NCI-H1417 treated with DMSO at 0.1 percent for 48 hours (cell line): ENCODE measurements around the gene BEX3.
"Not testable (repeated sequence)": the region's sequence is repeated elsewhere in the genome, so short reads cannot be mapped to it uniquely, and the experiment has no call there.

ENCODE experiments used
- DNase-seq: peaks from one replicate; lab custom pipeline; 2025; lab: John Stamatoyannopoulos, UW

Gene BEX3

DNA sequence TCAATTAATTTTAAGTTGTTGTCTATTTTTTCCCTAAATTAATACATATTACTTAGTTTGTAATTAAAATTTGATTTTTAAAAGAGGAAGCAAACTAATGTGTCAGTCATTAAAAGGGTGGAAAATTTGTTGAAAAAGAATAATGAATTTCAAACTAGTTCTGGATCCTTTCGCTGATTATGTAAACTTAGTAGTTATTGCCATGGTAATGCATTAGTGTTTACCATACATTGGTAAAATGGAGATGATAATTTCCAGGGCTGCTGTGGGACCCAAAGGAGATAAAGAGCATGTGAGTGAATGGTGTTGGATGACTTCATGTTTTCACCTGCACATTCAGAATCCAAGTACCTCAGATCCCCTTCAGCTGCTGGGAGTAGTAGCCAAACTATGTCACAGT lies 6.5 kb downstream of the BEX3 start:
- no peak for DNase-seq

DNA sequence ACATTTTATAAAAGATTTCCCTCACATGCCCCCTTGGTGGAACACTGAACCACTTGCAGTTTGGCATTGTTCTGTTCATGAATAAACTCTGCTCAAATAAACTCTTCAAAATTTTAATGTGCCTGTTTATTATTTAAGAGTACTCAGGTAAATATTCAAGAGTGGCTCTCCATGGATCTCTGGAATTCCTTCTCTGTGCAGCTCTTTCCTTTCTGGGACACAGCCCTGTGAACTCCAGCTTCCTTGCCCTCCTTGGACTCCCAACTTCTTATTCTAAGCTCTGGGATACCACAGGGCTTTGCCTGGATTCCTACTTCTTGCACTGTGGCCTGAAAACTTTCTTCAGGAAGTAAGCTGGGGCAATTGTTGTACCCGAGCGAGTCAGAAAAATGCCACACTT lies 8.3 kb downstream of the BEX3 start:
- DNase-seq: no peak

DNA sequence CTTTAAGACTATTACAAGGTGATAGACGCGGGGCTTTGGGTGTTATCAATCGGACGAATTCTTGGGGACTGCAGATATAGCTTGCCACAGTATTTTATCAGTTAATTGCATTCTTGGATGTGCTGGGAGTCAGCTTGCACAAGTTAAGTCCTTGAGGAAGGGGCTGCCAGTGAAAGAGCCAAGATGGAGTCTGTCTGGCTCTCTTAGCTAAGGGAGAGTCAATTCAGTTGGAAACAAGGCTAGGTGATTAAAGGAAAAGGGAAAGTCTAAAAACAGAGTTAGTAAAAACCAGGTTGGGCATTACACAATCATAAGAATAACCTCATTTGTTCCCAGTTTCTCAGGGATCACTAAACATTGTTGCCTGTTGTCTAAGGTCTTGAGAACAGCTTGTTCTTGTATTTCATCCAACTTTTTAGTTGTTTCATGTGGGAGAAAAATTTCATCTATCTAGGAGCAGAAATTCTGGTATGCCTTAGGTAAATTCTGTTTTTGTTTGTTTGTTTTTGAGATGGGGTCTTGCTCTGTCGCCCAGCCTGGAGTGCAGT lies 9.0 kb downstream of the BEX3 start:
- DNase-seq: not testable (repeated sequence)

DNA sequence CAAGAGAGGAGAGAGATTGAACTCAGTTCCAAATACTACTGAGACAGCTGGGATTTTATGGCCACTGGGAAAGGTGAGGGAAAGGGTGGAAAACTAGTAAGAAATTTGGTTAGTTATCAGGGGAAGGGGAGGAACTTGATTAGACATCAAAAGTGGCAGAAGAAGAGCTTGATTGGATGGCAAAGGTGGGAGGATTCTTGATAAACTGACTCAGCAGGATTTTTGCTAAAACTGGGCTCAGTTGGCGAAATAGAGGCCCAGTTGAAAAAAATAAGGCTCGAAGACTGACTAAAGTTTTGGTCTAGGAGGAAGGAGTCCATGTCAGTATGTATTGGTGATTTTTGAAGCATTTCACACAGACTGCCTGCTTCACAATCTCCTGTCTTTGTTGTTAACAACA lies 10.0 kb downstream of the BEX3 start:
- no peak for DNase-seq

DNA sequence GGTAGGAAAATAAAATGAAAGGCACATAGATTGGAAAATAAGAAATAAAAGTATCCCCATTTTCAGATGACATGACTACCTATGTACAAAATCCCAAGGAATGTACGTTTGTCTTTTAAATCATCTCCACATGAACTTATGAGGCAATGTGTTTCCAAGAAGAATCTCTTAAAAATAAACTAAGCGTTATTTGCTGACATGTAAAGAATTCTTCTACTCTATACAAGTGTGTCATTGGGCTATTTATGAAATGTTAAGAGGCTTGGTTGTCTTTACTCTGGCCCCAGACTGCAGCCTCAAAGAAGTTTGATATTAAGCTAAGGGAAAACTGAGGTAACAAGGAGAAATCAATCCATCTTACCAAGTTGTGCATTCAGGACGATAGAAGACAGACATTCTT lies 17.1 kb downstream of the BEX3 start:
- no peak for DNase-seq

DNA sequence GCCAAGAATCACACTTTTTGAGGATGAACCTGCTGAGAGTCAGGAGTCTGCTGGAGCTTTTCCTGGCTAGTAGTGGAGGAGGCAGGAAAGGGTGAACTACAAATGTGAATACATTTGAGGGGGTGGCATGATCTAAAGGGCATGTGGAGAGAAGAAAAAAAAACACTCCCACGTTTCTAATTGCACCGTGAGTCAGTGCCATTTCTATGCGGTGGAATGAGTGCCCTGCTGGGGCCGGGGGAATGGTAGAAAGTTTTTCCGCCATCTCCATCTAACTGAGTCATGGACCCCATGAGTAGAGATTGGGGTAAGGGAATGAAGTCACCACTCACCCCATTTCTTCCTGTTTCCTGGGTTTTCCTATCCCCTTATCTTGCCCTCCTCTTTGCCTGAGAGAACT lies 19.8 kb downstream of the BEX3 start:
- DNase-seq: no peak

DNA sequence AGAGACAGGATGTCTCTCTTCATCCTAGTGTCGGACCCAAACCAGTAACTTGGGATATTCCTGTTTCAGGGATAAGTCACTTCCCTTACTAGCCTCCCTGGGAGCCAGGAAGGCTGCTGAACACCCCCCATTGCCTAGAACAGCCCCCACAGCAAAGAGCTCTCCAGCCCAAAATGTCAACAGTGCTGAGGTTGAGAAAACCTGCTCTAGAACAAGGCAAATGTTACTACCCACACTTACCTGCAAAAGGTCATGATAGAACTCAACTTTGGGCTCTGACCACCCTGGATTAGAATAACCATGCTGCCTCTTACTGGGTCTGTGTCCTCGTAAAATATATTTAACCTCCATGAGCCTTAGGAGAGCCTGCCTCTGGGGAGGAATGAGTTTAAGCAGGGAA lies 20.3 kb downstream of the BEX3 start:
- no peak for DNase-seq

DNA sequence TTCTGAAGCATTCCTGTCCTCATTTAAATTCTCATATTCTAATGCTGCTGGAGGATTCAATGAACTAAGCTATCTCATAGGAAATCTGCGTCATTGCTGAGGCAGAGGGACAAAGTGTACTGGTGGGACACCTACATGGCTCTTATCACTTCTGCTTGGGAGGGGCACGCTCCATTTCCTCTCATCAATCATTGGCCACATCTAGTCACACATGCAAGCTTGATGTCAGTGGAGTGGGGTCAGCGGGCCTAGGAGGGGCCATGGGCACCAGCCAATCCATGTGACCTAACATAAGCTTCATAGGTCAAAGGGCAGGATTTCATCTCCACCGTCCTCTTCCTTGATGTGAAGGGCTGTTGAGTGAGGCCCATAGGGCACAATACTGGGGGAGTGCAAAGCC lies 21.4 kb downstream of the BEX3 start:
- no peak for DNase-seq

DNA sequence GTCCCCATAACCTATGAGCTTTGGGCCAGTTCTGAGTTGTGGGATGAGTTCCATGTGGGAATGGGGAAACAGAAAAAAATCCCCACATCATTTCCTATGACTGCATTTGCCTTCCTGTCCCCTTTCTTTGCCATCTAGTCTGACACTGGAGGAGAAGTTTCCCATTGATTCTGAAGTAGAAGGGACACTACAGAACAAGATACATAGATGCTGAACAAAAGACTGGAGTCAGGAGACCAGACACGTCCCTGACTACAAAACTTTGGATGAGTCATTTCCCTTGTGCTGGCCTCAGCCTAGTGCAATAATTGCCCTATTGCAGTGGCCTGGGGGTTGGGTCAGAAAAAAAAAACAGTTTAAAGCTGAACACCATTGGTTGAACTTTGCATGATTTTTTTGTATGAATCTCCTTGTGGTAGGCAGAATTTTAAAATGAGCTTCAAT lies 22.1 kb downstream of the BEX3 start:
- DNase-seq: no peak

DNA sequence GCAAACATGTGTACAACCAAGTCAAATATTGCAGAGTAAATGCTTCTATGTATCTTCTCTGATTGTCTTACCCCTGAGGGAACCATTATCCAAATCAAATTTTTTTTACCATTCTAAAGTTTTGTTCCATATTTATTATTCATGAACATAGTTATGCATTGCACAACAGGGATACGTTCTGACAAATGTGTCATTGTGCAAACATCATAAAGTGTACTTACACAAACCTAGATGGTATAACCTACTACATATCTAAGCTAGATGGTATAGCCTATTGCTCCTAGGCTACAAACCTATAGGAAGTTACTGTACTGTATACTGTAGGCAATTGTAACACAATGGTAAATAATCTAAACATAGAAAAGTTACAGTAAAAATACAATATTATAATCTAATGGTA lies 23.4 kb downstream of the BEX3 start:
- DNase-seq: no peak

DNA sequence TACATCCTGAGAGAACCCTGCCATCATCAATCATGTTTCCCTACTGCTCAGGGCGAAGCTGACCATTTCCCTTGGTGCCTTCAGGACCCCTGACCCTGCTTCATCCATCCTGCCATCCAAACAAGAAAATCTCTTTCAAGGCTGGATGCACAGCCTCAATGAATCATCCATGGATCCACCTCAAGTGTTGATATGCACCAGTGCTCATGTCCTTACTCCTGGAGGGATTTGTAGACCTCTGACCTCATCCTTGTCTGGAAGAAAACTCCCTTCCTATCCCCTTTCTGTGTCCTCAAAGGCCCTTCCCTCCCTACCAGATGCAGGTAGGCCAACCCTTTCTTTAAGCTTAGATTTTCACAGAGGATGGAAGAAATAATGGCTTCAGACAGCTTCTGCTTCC lies 24.6 kb downstream of the BEX3 start:
- DNase-seq: no peak

DNA sequence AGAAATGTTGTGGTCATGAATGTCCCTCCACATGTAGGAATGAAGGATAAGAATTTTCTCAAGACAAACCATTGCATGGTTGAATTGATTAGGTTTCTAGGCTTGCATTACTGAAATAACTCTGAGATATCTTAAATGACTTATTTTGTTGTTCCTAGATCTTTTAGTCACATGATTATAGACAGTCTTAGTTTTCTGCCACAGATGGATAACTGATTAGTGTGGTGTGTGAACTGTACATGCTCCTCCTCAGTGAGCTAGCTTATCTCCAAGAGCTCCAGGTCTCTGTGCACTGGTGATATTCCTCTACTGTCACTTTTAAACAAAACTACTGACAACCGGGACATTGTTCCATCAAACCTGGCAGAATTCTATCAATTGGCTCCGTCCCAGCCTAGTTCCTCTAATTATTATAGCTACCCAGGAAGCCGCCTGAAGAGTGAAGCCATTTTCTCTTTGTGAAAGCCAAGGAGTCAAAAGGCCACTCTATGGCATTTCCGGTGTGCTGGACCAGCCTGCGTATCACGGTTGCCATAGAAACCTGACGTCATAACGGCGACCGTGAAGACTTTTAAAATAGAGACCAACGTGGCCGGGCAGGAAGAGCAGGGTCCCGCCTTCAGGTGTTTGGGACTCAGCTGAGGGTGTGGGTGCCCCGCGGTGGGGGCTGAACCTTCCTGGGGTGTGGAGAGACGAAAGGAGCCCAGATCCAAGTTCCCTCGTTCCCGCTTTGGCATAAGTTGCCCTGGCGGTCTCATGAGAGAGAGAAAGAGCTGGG lies 28.1 kb downstream of the BEX3 start:
- peak; percentile 8 for DNase-seq

DNA sequence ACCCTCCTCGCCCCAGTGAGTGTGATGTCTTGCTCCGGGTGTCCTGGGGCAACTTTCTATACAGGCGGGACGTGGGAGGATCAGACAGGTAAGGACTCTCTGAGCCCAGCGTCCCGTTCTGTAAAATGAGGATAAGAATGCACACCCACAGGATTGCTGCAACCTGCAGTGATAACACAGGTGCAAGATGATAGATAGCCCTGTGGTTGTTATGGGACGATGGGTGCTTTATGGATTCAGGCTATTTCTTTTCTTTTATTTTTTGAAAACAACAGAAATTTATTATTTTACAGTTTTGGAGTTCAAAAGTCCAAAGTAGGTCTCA lies 28.6 kb downstream of the BEX3 start:
- DNase-seq: no peak

DNA sequence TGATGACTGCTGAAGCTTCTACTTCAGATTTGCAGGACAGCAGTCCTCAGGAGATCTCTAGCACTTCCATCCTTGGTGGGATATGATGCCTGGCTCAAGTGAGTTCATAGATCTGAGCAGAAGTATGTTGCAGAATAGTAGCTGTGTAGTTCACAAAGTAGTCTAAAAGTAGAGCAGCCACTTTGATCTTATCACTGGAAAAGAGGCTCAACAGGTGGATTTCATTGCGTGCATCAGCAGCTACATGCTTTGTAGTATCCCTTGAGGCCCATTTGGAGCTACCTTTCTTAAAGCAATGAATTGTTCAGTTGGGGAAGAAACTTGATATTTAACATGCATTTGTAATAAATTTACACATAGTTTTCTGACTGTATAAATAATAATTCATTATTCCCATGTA lies 29.9 kb downstream of the BEX3 start:
- DNase-seq: no peak

DNA sequence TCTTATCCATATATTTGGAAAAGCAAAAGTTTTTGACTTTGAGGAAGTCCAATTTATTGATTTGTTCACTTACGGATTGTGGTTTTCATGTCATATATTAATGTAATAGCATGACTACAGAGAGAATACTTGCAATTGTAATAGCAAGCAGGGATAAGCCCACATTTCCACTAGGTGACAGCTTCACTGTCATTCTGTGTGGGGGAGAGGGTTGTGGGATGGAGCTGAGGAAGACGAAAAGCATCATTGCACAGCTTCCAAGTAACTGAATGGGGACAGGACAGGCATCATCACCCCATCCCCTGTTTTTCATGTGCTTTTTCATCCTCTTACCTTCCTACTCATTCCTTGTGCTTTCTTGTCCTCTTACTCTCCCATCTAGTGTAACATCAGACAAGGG lies 31.4 kb downstream of the BEX3 start:
- DNase-seq: no peak

DNA sequence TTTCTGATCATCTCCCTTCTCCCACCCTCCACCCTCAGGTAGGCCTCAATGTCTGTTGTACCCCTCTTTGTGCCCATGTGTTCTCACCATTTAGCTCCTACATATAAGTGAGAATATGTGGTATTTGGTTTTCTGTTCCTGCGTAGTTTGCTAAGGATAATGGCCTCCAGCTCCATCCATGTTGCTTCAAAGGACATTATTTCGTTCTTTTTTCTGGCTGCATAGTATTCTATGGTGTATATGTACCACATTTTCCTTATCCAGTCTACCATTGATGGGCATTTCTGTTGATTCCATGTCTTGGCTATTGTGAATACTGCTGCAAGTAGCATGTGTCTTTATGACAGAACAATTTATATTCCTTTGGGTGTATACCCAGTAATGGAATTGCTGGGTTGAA lies 35.4 kb downstream of the BEX3 start:
- DNase-seq: not testable (repeated sequence)

DNA sequence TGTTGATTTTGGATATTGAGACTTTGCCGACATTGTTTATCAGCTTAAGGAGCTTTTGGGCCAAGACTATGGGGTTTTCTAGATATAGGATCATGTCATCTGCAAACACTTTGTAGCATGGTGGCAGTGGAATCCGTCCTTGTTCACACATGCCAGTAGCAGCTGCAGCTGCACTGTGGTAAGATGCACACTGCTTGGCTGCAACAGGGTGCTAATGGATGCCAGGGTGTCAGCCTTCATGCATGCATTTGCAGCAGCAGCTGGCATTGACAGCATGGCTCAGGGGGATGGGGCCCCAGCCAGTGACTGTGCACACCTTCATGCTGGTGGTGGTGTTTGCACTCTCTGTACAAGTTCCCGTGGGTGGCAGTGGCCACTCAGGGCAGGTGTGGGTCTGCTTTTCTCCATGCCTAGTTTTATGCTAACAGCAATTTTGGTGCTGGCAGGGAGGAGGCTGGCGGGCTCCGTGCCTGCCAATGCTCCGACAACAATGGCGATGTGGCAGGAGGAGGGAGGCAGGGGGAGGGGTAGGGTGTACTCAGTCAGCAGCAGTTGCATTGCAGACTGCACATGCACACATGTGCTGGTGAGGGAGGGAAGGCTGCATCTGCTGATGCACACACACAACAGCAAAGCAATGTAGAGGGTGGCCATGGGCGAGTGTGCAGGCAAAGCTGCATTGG lies 37.5 kb downstream of the BEX3 start:
- no peak for DNase-seq

DNA sequence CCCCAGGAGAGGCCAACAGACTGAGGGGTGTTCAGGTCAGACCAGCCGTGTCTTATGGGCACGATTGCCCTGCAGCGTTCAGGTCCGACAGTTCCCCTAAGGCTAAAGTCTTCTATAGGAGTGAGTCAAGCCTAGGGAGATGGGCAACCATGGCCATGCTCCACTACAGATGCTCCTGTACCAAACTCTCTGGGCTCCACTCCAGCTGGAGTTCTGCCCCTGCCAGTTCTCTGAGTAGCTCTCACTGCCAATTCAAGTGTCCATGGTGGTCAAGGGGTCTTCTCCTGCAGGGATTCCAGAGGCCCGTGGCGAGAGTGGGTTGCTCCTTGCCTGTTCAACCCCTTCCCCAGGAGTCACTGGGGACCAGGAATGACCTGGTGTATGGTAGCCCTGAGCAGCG lies 38.2 kb downstream of the BEX3 start:
- no peak for DNase-seq

DNA sequence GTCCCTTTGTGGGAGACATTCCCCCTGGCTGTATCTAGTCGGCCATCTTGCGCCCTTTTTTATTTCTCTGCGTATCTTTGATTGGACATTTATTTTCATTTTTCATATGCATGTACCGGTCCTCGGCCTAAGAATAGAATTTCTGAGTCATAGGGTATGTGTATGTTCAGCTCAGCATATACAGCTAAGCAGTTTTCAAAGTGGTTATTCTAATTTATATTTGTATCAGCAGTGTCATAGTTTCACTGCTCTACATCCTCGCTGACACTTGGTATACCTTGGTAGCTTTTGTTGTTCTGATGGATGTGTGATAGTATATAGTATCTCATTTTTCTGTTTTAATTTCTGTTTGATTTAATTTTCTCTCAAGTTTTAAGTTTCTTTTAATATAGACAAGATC lies 38.7 kb downstream of the BEX3 start:
- DNase-seq: no peak

DNA sequence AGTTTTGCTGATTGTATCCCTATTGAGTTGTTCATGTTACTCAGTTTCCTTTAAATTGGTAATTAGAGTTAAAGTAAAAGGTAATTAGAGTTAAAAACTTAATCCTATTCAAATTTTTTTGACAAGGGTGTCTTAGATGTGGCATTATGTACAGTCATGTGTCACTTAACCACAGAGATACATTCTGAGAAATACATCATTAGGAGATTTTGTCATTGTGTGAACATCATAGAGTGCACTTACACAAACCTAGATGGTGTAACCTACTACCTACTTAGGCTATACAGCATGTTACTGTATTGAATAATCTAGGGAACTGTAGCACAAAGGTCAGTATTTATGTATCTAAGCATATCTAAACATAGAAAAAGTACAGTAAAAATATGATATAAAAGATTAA lies 39.2 kb downstream of the BEX3 start:
- no peak for DNase-seq

DNA sequence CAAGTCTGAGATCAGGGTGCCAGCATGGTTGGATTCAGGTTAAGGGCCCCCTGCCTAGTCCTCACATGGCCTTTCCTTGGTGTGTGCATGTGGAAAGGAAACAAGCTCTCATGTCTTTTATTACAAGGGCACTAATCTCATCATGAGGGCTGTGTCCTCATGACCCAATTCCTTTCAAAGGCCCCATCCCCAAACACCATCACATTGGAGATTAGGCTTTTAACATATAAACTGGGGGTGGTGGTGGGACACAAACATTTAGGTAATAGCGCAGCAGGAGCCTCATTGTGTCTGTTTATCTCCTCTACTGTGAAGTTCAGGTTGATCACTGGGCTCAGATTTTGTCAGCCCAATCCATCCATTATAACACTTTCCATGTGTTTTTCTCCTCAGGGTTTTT lies 41.0 kb downstream of the BEX3 start:
- DNase-seq: no peak

DNA sequence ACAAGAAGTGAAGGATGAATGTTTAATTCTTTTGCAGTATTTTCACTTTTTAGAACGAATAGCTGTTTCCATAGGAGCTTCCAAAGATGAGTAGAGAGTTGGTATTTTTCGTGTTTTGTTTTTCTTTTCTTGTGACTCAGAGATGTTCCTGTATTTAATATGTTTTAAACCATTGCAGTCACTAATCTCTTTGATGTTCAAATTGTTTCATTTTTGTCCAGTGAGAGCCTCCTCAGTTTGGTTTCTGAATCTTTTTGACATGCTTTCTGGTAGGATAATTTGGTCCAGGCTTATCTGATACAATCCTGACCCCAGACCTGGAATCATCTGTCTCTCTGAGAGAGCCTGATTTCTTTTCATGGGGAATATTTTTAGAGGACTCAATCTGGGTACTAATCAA lies 41.6 kb downstream of the BEX3 start:
- no peak for DNase-seq

DNA sequence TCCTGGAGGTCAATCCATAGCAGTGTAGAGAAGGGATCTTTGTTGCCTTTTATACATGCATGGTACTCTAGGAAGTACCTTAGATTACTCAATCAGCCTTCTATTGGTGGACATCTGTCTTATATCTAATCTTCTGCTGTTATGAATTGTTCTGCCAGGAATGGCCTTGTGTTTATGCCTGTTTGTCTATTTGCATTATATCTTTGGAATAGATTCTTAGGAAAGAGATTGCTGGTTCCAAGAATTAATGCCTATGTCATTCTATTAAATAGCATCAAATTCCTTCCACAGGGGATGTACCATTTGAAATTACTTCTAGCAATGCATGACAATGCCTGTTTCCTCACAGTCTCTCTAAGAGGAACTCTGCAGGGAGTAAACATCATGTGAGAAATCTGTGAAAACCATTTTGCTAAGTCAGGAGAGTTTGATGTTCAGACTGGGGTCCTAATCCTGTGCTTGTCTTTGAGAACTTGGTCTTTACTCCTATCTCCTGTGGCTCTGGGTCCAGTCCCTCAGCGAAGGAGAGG lies 42.5 kb downstream of the BEX3 start:
- DNase-seq: no peak
